ENCODE results near the gene CCL25. TPM values are rescaled to one million over a fixed set of nuclear protein-coding genes. Genes with fewer than 3 reads are reported as not detected.

Gene CCL25
- total RNA-seq, 2 donors from 2014 or later: not detected

- H3K4me3 ChIP-seq (ENCODE audit: low read length): no peak overlapping the region
- TF ChIP-seq, protein P1, sequence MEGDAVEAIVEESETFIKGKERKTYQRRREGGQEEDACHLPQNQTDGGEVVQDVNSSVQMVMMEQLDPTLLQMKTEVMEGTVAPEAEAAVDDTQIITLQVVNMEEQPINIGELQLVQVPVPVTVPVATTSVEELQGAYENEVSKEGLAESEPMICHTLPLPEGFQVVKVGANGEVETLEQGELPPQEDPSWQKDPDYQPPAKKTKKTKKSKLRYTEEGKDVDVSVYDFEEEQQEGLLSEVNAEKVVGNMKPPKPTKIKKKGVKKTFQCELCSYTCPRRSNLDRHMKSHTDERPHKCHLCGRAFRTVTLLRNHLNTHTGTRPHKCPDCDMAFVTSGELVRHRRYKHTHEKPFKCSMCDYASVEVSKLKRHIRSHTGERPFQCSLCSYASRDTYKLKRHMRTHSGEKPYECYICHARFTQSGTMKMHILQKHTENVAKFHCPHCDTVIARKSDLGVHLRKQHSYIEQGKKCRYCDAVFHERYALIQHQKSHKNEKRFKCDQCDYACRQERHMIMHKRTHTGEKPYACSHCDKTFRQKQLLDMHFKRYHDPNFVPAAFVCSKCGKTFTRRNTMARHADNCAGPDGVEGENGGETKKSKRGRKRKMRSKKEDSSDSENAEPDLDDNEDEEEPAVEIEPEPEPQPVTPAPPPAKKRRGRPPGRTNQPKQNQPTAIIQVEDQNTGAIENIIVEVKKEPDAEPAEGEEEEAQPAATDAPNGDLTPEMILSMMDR (conservative IDR thresholded peaks at IDR 0.05): no peak
- DNase-seq: no peak
- no peaks in the 10 kb centered on the region for H3K27me3 ChIP-seq (ENCODE audit: control insufficient read depth, insufficient read depth, low read length, poor library complexity, severe bottlenecking)
- no peaks in the 10 kb centered on the region for H3K9me3 ChIP-seq (ENCODE audit: control insufficient read depth, low read length)
- H3K27ac ChIP-seq (ENCODE audit: low read depth, low read length): no peak overlapping the region
- peaks cover 78% of the 10 kb centered on the region for H3K36me3 ChIP-seq (ENCODE audit: control insufficient read depth, insufficient read depth, low read length)
- no peaks in the 10 kb centered on the region for H3K4me1 ChIP-seq (ENCODE audit: control insufficient read depth, insufficient read depth, low read length)
- H3K36me3 Mint-ChIP-seq (ENCODE audit: low read depth): peaks cover 39% of the 10 kb centered on the region
- no peaks in the 10 kb centered on the region for H3K27me3 Mint-ChIP-seq (ENCODE audit: insufficient read depth)
- H3K9me3 Mint-ChIP-seq: no peaks in the 10 kb centered on the region
- WGBS, 2 experiments (ENCODE audit: insufficient coverage in 1 of 2, insufficient read length in 1 of 2): 92% methylated on average over 14 to 19 of the region's 19 CpGs
- no peak overlapping the region for H3K4me3 Mint-ChIP-seq
- H3K4me1 Mint-ChIP-seq: no peaks in the 10 kb centered on the region
- H3K27ac Mint-ChIP-seq: no peak overlapping the region
- no peak overlapping the region for H3K9ac ChIP-seq (ENCODE audit: extremely low read depth, low read length, poor library complexity, severe bottlenecking)
These were observed 56.2 kb downstream of the CCL25 start for GRCh38 chr19:8108560-8109445.

GRCh38 chr19:8109455-8109854 is 56.9 kb downstream of the CCL25 start:
- no peaks in the 10 kb centered on the region for H3K9me3 ChIP-seq (ENCODE audit: control insufficient read depth, low read length)
- DNase-seq: no peak
- H3K9ac ChIP-seq (ENCODE audit: extremely low read depth, low read length, poor library complexity, severe bottlenecking): no peak overlapping the region
- H3K27me3 ChIP-seq (ENCODE audit: control insufficient read depth, insufficient read depth, low read length, poor library complexity, severe bottlenecking): no peaks in the 10 kb centered on the region
- no peak overlapping the region for H3K4me3 ChIP-seq (ENCODE audit: low read length)
- H3K36me3 ChIP-seq (ENCODE audit: control insufficient read depth, insufficient read depth, low read length): peaks cover 74% of the 10 kb centered on the region
- Mint-ChIP-seq H3K4me3 (no peak overlapping the region), H3K27me3 (ENCODE audit: insufficient read depth) (no peaks in the 10 kb centered on the region), H3K27ac (no peak overlapping the region), H3K4me1 (no peaks in the 10 kb centered on the region), H3K9me3 (no peaks in the 10 kb centered on the region), H3K36me3 (ENCODE audit: low read depth) (peaks cover 38% of the 10 kb centered on the region)
- no peak overlapping the region for H3K27ac ChIP-seq (ENCODE audit: low read depth, low read length)
- no peaks in the 10 kb centered on the region for H3K4me1 ChIP-seq (ENCODE audit: control insufficient read depth, insufficient read depth, low read length)
- TF ChIP-seq, protein P1 (conservative IDR thresholded peaks at IDR 0.05): no peak
- 83 to 87% methylated on average over 5 to 12 of the region's 12 CpGs for WGBS, 2 experiments (ENCODE audit: insufficient coverage in 1 of 2, insufficient read length in 1 of 2)

DNA sequence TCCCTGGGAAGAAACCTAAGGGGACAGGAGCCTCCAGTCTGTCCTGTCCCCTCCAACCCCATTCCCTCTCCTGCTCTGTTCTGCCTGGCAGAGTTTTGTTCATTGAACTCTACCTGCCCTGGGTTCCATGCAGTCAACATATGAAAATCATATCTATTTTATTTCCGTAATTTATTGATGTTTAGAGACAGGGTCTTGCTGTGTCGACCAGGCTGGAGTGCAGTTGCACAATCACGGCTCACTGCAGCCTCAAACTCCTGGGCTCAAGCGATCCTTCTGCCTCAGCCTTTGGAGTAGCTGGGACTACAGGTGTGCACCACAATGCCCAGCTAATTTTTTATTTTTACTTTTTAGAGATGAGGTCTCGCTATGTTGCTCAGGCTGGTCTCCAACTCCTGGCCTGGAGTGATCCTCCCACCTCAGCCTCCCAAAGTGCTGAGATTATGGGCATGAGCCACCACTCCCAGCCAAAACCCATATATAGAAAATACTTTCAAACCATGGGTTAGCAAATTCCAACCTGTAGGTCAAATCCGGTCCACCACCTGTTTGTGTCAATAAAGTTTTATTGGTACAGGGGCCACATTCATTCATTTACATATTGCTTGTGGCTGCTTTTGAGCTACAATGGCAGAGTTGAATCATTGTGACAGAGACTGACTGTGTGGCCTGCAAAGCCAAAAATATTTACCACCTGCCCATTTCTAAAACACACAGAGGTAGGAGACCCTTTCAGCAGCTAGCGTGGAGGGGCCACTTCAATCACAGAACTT is 57.5 kb downstream of the CCL25 start:
- Histone ChIP-seq H3K36me3 (ENCODE audit: control insufficient read depth, insufficient read depth, low read length) (peaks cover 76% of the 10 kb centered on the region), H3K9me3 (ENCODE audit: control insufficient read depth, low read length) (no peaks in the 10 kb centered on the region), H3K9ac (ENCODE audit: extremely low read depth, low read length, poor library complexity, severe bottlenecking) (no peak overlapping the region), H3K27me3 (ENCODE audit: control insufficient read depth, insufficient read depth, low read length, poor library complexity, severe bottlenecking) (no peaks in the 10 kb centered on the region), H3K27ac (ENCODE audit: low read depth, low read length) (no peak overlapping the region), H3K4me3 (ENCODE audit: low read length) (no peak overlapping the region), H3K4me1 (ENCODE audit: control insufficient read depth, insufficient read depth, low read length) (no peaks in the 10 kb centered on the region)
- H3K4me3 Mint-ChIP-seq: no peak overlapping the region
- peaks cover 40% of the 10 kb centered on the region for H3K36me3 Mint-ChIP-seq (ENCODE audit: low read depth)
- no peak for DNase-seq
- TF ChIP-seq, protein P1 (conservative IDR thresholded peaks at IDR 0.05): no peak
- H3K27ac Mint-ChIP-seq: no peak overlapping the region
- H3K4me1 Mint-ChIP-seq: no peaks in the 10 kb centered on the region
- H3K27me3 Mint-ChIP-seq (ENCODE audit: insufficient read depth): no peaks in the 10 kb centered on the region
- H3K9me3 Mint-ChIP-seq: no peaks in the 10 kb centered on the region
- WGBS, 2 experiments (ENCODE audit: insufficient coverage in 1 of 2, insufficient read length in 1 of 2): 87 to 89% methylated on average over 6 to 7 of the region's 7 CpGs

Measured in endodermal cell (in vitro differentiated cells).